ENCODE measurements around the gene MMP27. TPM values are rescaled to one million over a fixed set of nuclear protein-coding genes. Genes with fewer than 3 reads are reported as not detected.
"Not testable (repeated sequence)": the region's sequence is repeated elsewhere in the genome, so short reads cannot be mapped to it uniquely, and the experiment has no call there.

Gene MMP27
- not detected in 2 replicates for total RNA-seq
- long read RNA-seq = 0 reads

DNA sequence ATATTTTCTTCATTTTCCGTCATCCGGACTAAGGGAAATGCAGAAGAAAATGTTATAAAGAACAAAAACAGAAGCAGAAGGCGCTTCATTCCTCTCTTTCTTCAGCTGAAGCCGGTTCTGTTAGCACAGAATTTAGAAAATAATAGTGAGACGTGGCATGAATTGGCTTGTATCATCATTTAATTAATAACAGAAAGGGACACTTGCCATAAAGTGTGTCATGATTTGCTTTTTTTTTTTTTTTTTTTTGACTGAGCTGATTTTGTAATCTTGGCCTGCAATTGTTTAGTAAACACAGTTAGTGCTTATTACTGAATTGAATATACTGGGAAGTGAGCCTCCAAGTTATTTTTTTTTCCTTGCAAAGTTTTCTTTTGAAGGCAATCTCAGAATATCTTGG, at the start of gene MMP27:
Gene MMP27, minus strand, starts transcription at position 144 of the 400 bp plus-strand sequence. Its CDS starts 55 bp downstream, at position 89.
- H3K4me1 Mint-ChIP-seq = no peaks in the 10 kb centered on the region
- H3K9me3 Mint-ChIP-seq = no peaks in the 10 kb centered on the region
- DNase-seq (ENCODE audit: low read depth, low spot score) = no peak
- TF ChIP-seq, protein P1, sequence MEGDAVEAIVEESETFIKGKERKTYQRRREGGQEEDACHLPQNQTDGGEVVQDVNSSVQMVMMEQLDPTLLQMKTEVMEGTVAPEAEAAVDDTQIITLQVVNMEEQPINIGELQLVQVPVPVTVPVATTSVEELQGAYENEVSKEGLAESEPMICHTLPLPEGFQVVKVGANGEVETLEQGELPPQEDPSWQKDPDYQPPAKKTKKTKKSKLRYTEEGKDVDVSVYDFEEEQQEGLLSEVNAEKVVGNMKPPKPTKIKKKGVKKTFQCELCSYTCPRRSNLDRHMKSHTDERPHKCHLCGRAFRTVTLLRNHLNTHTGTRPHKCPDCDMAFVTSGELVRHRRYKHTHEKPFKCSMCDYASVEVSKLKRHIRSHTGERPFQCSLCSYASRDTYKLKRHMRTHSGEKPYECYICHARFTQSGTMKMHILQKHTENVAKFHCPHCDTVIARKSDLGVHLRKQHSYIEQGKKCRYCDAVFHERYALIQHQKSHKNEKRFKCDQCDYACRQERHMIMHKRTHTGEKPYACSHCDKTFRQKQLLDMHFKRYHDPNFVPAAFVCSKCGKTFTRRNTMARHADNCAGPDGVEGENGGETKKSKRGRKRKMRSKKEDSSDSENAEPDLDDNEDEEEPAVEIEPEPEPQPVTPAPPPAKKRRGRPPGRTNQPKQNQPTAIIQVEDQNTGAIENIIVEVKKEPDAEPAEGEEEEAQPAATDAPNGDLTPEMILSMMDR (conservative IDR thresholded peaks at IDR 0.05) = no peak
- no peak within 1 kb of the TSS for H3K27ac Mint-ChIP-seq (ENCODE audit: unreplicated experiment)
- no peaks in the 10 kb centered on the region for H3K27me3 Mint-ChIP-seq (ENCODE audit: low read depth)
- H3K4me3 Mint-ChIP-seq = no peak within 1 kb of the TSS
- H3K36me3 Mint-ChIP-seq (ENCODE audit: low read depth) = no peaks in the 10 kb centered on the region

DNA sequence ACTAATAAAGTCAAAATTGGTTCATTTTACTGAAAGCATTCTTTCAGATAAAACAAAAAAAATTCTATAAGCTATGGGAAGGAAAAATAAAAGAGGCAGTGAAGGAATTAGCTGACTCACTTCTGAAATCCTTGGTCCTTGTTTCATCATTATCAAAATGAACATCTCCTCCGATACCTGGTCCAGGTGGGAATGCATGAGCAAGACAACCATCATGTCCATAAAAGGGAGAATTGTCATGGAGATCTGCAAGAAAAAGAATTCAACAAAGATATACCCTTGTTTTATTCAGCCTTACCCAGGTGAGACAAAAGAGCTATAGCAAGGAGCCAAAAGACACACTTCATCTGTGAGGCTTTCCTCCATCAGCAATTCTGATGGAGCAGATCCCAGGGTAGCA, 47.7 kb upstream of the MMP27 start:
- H3K9me3 Mint-ChIP-seq = no peaks in the 10 kb centered on the region
- no peak for DNase-seq (ENCODE audit: low read depth, low spot score)
- H3K27me3 Mint-ChIP-seq (ENCODE audit: low read depth) = no peaks in the 10 kb centered on the region
- H3K4me3 Mint-ChIP-seq = no peak overlapping the region
- H3K36me3 Mint-ChIP-seq (ENCODE audit: low read depth) = no peaks in the 10 kb centered on the region
- H3K4me1 Mint-ChIP-seq = no peaks in the 10 kb centered on the region
- TF ChIP-seq, protein P1 (conservative IDR thresholded peaks at IDR 0.05) = no peak
- no peak overlapping the region for H3K27ac Mint-ChIP-seq (ENCODE audit: unreplicated experiment)

DNA sequence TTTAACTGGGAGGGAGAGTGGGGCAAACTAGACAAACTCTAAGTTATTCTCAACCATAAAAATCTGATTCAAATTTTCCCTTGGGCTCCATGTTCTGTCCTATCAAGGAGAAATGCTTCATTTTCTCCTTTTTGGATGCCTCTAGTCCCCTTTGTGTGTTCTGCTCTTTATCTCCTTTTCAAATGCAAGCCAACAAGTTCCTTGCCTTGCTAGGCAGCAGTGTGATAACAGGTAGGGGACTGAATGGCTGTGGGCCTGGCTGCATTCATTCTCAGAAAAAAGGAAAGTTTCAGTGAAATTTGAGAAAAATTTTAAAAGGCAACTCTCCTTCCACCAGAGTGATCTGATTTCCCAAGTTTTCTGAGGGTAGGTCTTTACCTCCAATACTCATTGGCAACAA, 46.1 kb upstream of the MMP27 start:
- Mint-ChIP-seq H3K36me3 (ENCODE audit: low read depth) (peaks cover 2% of the 10 kb centered on the region), H3K27me3 (ENCODE audit: low read depth) (no peaks in the 10 kb centered on the region), H3K27ac (ENCODE audit: unreplicated experiment) (no peak overlapping the region), H3K4me1 (peaks cover 8% of the 10 kb centered on the region), H3K4me3 (no peak overlapping the region), H3K9me3 (peaks cover 5% of the 10 kb centered on the region)
- TF ChIP-seq, protein P1 (conservative IDR thresholded peaks at IDR 0.05) = no peak
- DNase-seq (ENCODE audit: low read depth, low spot score) = no peak

GRCh38 chr11:102749101-102749722, 43.6 kb upstream of the MMP27 start:
- peak overlapping the region; percentile 72 for H3K27ac Mint-ChIP-seq (ENCODE audit: unreplicated experiment)
- H3K4me3 Mint-ChIP-seq = no peak overlapping the region

DNA sequence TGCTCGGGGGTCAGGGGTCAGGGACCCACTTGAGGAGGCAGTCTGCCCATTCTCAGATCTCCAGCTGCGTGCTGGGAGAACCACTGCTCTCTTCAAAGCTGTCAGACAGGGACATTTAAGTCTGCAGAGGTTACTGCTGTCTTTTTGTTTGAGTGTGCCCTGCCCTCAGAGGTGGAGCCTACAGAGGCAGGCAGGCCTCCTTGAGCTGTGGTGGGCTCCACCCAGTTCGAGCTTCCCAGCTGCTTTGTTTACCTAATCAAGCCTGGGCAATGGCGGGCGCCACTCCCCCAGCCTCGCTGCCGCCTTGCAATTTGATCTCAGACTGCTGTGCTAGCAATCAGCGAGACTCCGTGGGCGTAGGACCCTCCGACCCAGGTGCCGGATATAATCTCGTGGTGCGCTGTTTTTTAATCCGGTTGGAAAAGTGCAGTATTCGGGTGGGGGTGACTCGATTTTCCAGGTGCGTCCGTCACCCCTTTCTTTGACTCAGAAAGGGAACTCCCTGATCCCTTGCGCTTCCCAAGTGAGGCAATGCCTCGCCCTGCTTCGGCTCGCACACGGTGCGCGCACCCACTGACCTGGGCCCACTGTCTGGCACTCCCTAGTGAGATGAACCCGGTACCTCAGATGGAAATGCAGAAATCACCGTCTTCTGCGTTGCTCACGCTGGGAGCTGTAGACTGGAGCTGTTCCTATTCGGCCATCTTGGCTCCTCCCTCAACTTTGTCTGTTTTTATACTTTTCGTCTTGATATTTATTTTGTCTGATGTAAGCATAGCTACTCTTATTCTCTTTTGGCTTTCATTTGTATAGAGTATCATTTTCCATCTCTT, 41.4 kb upstream of the MMP27 start:
- H3K9me3 Mint-ChIP-seq; DNase-seq (ENCODE audit: low read depth, low spot score); H3K36me3 Mint-ChIP-seq (ENCODE audit: low read depth); H3K4me1 Mint-ChIP-seq; H3K27me3 Mint-ChIP-seq (ENCODE audit: low read depth): not testable (repeated sequence)
- peak overlapping the region; percentile 81 for H3K4me3 Mint-ChIP-seq
- H3K27ac Mint-ChIP-seq (ENCODE audit: unreplicated experiment) = peak overlapping the region; percentile 89

More at GRCh38 chr11:102749101-102749722, 43.6 kb upstream of the MMP27 start:
- Mint-ChIP-seq H3K36me3 (ENCODE audit: low read depth) (peaks cover 2% of the 10 kb centered on the region), H3K27me3 (ENCODE audit: low read depth) (no peaks in the 10 kb centered on the region), H3K4me1 (peaks cover 8% of the 10 kb centered on the region), H3K9me3 (peaks cover 5% of the 10 kb centered on the region)
- no peak for DNase-seq (ENCODE audit: low read depth, low spot score)
- TF ChIP-seq, protein P1 (conservative IDR thresholded peaks at IDR 0.05) = no peak

DNA sequence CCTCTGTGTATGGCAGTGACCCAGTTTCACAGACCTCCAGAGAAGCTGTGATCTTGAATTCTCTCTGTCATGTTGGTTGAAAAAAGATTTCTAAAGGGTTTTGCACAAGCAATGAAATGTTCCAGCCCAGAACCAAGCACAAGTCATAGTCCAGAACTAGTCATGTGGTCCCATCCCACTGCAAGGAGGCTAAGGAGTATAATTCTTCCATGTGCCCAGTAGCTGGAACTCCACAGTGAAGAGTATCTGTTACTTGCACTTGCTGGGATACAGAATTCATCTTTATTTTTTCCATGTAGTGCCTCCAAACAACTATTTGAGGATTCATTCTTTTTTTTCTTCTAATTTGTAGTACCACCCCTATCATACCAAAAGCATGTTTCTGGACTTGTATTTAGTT, 29.1 kb upstream of the MMP27 start:
- H3K4me1 Mint-ChIP-seq = no peaks in the 10 kb centered on the region
- H3K27ac Mint-ChIP-seq (ENCODE audit: unreplicated experiment) = no peak overlapping the region
- H3K9me3 Mint-ChIP-seq = peaks cover 2% of the 10 kb centered on the region
- no peaks in the 10 kb centered on the region for H3K36me3 Mint-ChIP-seq (ENCODE audit: low read depth)
- H3K4me3 Mint-ChIP-seq = no peak overlapping the region
- TF ChIP-seq, protein P1 (conservative IDR thresholded peaks at IDR 0.05) = no peak
- DNase-seq (ENCODE audit: low read depth, low spot score) = no peak
- no peaks in the 10 kb centered on the region for H3K27me3 Mint-ChIP-seq (ENCODE audit: low read depth)
